Right atrium auricular region (tissue), 2 donors: ENCODE results near the gene CHKB. TPM values are rescaled to one million over a fixed set of nuclear protein-coding genes. Genes with fewer than 3 reads are reported as not detected.

ENCODE experiments used
- DNase-seq: peaks from one replicate; pipeline ENCODE4 v3.0.0-alpha.2; 2019; ENCODE audit warnings: low spot score
- H3K27ac ChIP-seq, 2 donors: fragments of 200-600 bp; sonication (generic); 1 replicate in 1 of 2; 2 replicates in 1 of 2; pipeline ENCODE4 v1.5.1; 2016 to 2019
- H3K27me3 ChIP-seq, 2 donors: fragments of 200-600 bp; sonication (generic); one replicate each; pipeline versions ENCODE4 v1.5.1 to v1.6.0; 2017 to 2019
- H3K36me3 ChIP-seq: fragments of 200-600 bp; sonication (generic); one replicate; pipeline ENCODE4 v1.5.1; 2016
- H3K4me1 ChIP-seq, 2 donors: fragments of 200-600 bp; sonication (generic); one replicate each; pipeline versions ENCODE4 v1.5.1 to v1.6.0; 2017 to 2019
- H3K4me3 ChIP-seq, 2 donors: fragments of 200-600 bp; sonication (generic); 1 replicate in 1 of 2; 2 replicates in 1 of 2; pipeline ENCODE4 v1.5.1; 2017 to 2019; ENCODE audit warnings: mild to moderate bottlenecking in 1 of 2, moderate library complexity in 1 of 2
- H3K9me3 ChIP-seq, 2 donors: fragments of 200-600 bp; sonication (generic); one replicate each; pipeline ENCODE4 v1.5.1; 2019
- total RNA-seq, 2 donors: library from RNA; depleted of rRNA; stranded (reverse); fragments of >200 nt; gene quantifications; one replicate each; pipeline ENCODE4 v1.1.0, GENCODE V29; 2016
- TF ChIP-seq, protein P1 (sequence below), 2 donors: fragments of 200-600 bp; sonication (generic); IDR thresholded peaks; one replicate each; pipeline ENCODE4 v1.5.1; 2019; ENCODE audit warnings: antibody characterized with exemption in 2 of 2

Gene CHKB
- total RNA-seq, 2 donors from 2014 or later, result 25.1 to 29.5 TPM

DNA sequence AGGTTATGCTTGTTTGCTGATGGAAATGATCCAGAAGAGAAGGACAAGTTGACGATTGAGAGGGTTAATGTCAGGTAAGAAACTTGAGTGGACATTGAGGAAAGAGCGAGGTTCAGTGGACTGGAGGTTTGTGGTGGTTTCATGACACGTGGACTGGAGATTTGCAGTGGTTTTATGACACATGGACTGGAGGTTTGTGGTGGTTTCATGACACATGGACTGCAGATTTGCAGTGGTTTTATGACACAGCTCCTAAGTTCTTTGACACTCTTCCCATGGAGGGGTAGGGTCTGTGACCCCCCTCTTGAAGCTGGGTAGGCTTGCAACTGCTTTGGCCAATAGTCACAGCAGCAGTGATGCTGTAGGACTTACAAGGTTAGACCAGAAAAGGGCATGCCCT lies 12.5 kb upstream of the CHKB start:
- Histone ChIP-seq H3K27ac (no peak overlapping the region), H3K36me3 (no peaks in the 10 kb centered on the region), H3K9me3 (no peaks in the 10 kb centered on the region), H3K27me3 (no peaks in the 10 kb centered on the region), H3K4me3 (no peak overlapping the region), H3K4me1 (peaks cover 0 to 4% of the 10 kb centered on the region in 2 donors)
- TF ChIP-seq, protein P1, sequence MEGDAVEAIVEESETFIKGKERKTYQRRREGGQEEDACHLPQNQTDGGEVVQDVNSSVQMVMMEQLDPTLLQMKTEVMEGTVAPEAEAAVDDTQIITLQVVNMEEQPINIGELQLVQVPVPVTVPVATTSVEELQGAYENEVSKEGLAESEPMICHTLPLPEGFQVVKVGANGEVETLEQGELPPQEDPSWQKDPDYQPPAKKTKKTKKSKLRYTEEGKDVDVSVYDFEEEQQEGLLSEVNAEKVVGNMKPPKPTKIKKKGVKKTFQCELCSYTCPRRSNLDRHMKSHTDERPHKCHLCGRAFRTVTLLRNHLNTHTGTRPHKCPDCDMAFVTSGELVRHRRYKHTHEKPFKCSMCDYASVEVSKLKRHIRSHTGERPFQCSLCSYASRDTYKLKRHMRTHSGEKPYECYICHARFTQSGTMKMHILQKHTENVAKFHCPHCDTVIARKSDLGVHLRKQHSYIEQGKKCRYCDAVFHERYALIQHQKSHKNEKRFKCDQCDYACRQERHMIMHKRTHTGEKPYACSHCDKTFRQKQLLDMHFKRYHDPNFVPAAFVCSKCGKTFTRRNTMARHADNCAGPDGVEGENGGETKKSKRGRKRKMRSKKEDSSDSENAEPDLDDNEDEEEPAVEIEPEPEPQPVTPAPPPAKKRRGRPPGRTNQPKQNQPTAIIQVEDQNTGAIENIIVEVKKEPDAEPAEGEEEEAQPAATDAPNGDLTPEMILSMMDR (IDR thresholded peaks at IDR 0.05), result no peak
- DNase-seq, result no peak

- Histone ChIP-seq H3K9me3 (no peaks in the 10 kb centered on the region), H3K4me1 (peaks cover 0 to 8% of the 10 kb centered on the region in 2 donors), H3K27me3 (no peaks in the 10 kb centered on the region), H3K27ac (no peak overlapping the region), H3K36me3 (no peaks in the 10 kb centered on the region), H3K4me3 (no peak overlapping the region)
- no peak for DNase-seq
- TF ChIP-seq, protein P1 (IDR thresholded peaks at IDR 0.05), result no peak
These were observed 4.8 kb upstream of the CHKB start for GRCh38 chr22:50587407-50587806.

DNA sequence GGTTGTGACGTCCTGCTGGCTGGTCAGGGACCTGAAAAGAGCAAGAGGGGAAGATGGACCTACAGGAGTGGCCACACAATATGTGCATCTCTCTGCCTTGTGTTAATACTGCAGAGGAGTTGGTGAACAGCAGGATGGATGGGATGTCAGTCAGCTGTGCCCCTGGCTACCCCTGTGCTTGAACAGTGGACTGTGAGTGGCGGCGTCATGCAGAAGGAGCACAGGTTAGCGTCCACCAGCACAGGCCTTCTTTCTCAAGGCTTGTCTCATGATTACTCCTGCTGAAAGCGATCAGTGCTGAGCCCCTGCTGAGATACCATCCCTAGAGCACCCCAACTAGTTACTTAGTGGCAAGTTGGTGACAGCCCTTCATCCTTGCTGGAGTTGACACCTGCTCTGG lies 3.8 kb upstream of the CHKB start:
- Histone ChIP-seq H3K36me3 (no peaks in the 10 kb centered on the region), H3K9me3 (no peaks in the 10 kb centered on the region), H3K27ac (no peak overlapping the region), H3K4me3 (no peak overlapping the region), H3K4me1 (peaks cover 0 to 15% of the 10 kb centered on the region in 2 donors), H3K27me3 (no peaks in the 10 kb centered on the region)
- no peak for DNase-seq
- TF ChIP-seq, protein P1 (IDR thresholded peaks at IDR 0.05), result no peak

DNA sequence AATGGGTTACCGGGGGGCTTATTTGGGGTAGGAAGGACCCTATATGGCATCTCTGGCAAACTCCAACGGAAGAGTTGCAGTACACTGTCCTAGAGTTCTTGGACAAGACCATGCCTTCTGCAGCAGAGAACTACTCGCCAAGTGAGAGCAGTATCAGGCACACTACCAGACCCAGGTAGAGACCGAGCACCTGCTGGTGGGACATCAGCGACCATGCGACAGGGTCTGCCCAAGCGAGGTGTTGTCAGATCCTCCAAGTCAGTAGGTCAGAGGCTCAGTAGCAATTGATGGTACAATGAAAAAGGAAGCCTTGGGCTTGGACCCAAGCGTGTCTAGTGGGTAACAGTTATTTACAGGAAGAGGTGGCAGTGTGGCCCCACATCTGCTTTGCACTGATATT lies 3.1 kb upstream of the CHKB start:
- no peak for DNase-seq
- TF ChIP-seq, protein P1 (IDR thresholded peaks at IDR 0.05), result no peak
- no peak overlapping the region for H3K4me3 ChIP-seq

GRCh38 chr22:50585238-50585637 lies 2.6 kb upstream of the CHKB start:
- Histone ChIP-seq H3K36me3 (no peaks in the 10 kb centered on the region), H3K4me1 (peaks cover 0 to 22% of the 10 kb centered on the region in 2 donors)
- DNase-seq, result no peak

More for the DNA sequence above, 3.1 kb upstream of the CHKB start:
- no peak overlapping the region for H3K27ac ChIP-seq
- peaks cover 0 to 21% of the 10 kb centered on the region in 2 donors for H3K4me1 ChIP-seq
- H3K27me3 ChIP-seq, result no peaks in the 10 kb centered on the region
- H3K9me3 ChIP-seq, result no peaks in the 10 kb centered on the region
- H3K36me3 ChIP-seq, result no peaks in the 10 kb centered on the region

More at GRCh38 chr22:50585238-50585637, 2.6 kb upstream of the CHKB start:
- Histone ChIP-seq H3K4me3 (no peak overlapping the region), H3K9me3 (no peaks in the 10 kb centered on the region), H3K27ac (no peak overlapping the region), H3K27me3 (no peaks in the 10 kb centered on the region)
- TF ChIP-seq, protein P1 (IDR thresholded peaks at IDR 0.05), result no peak
